ENCODE data around the gene RAD51AP2.

RAD51AP2 gene

GRCh38 chr2:17471979-17472378, 46.3 kb downstream of the RAD51AP2 start:
- FAIRE-seq (no peak), DNase-seq (ENCODE audit: insufficient read length, low spot score) (no peak)

- DNase-seq (ENCODE audit: insufficient read length, low spot score) (no peak), FAIRE-seq (no peak)
Measured at GRCh38 chr2:17470855-17471641, 47.2 kb downstream of the RAD51AP2 start.

DNA sequence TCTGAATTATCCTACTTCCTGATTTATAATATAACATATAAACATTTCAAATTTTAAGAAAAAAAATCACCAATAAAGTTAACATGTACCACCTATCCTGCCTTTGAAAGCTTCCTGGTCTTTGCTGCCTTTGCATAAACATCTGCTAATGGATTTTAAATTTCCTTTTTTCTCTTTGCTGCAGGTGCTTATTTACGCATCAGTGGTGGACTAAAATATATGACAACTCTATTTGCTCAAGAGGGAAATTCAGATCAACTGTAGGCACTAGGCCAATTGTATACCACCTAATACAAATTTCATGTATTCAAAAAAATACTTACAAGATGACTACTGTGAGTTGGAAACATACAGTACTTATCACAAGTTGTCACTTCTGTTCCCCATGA, 57.2 kb downstream of the RAD51AP2 start:
- FAIRE-seq = no peak
- DNase-seq (ENCODE audit: insufficient read length, low spot score) = no peak
